22Rv1 (cell line): Measurements from ENCODE around the gene TNIP1.

Experiments used
- ZFX ChIP-seq: fragments of 450-650 bp; IDR thresholded peaks from 2 replicates; pipeline ENCODE4 v1.6.1; 2017; ENCODE audit warnings: antibody characterized with exemption, borderline replicate concordance
- TF ChIP-seq, protein P1 (sequence below): fragments of 450-650 bp; IDR thresholded peaks from 2 replicates; pipeline ENCODE4 v1.5.1; 2017; ENCODE audit warnings: mild to moderate bottlenecking

DNA sequence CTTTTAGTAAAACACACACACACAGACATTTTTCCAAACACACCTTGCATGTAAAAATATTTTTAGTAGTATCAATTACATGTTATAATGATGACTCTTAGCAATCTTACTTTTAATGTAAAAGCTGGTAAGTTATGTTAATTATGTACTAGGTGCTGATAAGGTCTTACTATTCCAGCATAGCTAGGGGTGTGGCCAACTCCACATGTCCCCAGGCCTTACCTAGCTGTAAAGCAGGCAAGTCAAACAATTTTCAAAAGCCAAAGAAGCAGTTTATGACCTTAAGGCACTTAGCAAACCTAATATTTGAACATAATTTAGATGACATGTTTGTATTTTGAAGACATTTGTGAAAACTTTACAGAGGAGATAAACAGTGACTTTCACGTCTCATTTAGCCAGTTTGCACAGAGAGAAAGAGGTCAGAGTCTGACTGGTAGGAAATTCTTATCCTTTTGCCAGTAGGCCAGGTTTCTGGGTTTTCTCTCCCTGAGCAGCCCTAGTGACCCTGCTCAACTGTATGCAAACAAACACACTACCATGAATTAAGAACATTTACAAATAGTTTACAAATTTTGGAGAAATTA is 86.9 kb downstream of the TNIP1 start:
- TF ChIP-seq, protein P1, sequence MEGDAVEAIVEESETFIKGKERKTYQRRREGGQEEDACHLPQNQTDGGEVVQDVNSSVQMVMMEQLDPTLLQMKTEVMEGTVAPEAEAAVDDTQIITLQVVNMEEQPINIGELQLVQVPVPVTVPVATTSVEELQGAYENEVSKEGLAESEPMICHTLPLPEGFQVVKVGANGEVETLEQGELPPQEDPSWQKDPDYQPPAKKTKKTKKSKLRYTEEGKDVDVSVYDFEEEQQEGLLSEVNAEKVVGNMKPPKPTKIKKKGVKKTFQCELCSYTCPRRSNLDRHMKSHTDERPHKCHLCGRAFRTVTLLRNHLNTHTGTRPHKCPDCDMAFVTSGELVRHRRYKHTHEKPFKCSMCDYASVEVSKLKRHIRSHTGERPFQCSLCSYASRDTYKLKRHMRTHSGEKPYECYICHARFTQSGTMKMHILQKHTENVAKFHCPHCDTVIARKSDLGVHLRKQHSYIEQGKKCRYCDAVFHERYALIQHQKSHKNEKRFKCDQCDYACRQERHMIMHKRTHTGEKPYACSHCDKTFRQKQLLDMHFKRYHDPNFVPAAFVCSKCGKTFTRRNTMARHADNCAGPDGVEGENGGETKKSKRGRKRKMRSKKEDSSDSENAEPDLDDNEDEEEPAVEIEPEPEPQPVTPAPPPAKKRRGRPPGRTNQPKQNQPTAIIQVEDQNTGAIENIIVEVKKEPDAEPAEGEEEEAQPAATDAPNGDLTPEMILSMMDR, result no peak
- no peak for TF ChIP-seq ZFX
